HepG2 (cell line): Measurements from ENCODE around the gene KLF13. TPM values are rescaled to one million over a fixed set of nuclear protein-coding genes. Genes with fewer than 3 reads are reported as not detected.

ENCODE experiments used
- ARID2 ChIP-seq: sonication (generic); formaldehyde crosslinking; IDR thresholded peaks from 2 replicates; pipeline ENCODE4 v1.8.1; 2022; ENCODE audit warnings: mild to moderate bottlenecking, missing genetic modification reagents, borderline replicate concordance
- FOSL1 ChIP-seq: sonication (generic); formaldehyde crosslinking; IDR thresholded peaks from 2 replicates; pipeline ENCODE4 v1.9.0; 2021; ENCODE audit warnings: missing genetic modification reagents, borderline replicate concordance
- FOXJ3 ChIP-seq: sonication (generic); formaldehyde crosslinking; IDR thresholded peaks from 2 replicates; pipeline ENCODE4 v1.4.0; 2020; ENCODE audit warnings: missing genetic modification reagents, mild to moderate bottlenecking, borderline replicate concordance
- HMGXB4 ChIP-seq, 2 experiments: sonication (generic) in 1 of 2; formaldehyde crosslinking in 1 of 2; IDR thresholded peaks; 2 replicates each; pipeline versions ENCODE4 v1.4.0 to v1.6.1; 2018 to 2020; ENCODE audit warnings: missing genetic modification reagents in 2 of 2, borderline replicate concordance in 1 of 2, low read depth in 1 of 2, mild to moderate bottlenecking in 1 of 2, missing biosample characterization in 1 of 2
- JUN ChIP-seq: sonication (generic); formaldehyde crosslinking; IDR thresholded peaks from 2 replicates; pipeline ENCODE4 v1.4.0; 2020; ENCODE audit warnings: mild to moderate bottlenecking, missing genetic modification reagents
- KDM4B ChIP-seq: sonication (generic); formaldehyde crosslinking; IDR thresholded peaks from 2 replicates; pipeline ENCODE4 v1.4.0; 2020; ENCODE audit warnings: missing genetic modification reagents
- MXD3 ChIP-seq: IDR thresholded peaks from 2 replicates; pipeline ENCODE4 v1.6.1; 2016; ENCODE audit warnings: mild to moderate bottlenecking, missing biosample characterization, missing genetic modification reagents
- SIX4 ChIP-seq: sonication (generic); formaldehyde crosslinking; IDR thresholded peaks from 2 replicates; pipeline ENCODE4 v1.4.0; 2020; ENCODE audit warnings: missing genetic modification reagents
- TCF7 ChIP-seq: sonication (generic); IDR thresholded peaks from 2 replicates; pipeline ENCODE4 v1.6.1; 2016; ENCODE audit warnings: antibody characterized with exemption, low read depth
- ZBTB43 ChIP-seq: sonication (generic); formaldehyde crosslinking; conservative IDR thresholded peaks from 2 replicates; pipeline ENCODE4 v1.4.0; 2020; ENCODE audit warnings: missing genetic modification reagents
- ZNF670 ChIP-seq: sonication (generic); formaldehyde crosslinking; IDR thresholded peaks from 2 replicates; pipeline ENCODE4 v1.8.0; 2022; ENCODE audit warnings: mild to moderate bottlenecking, missing genetic modification reagents, borderline replicate concordance
- ZNF678 ChIP-seq: sonication (generic); formaldehyde crosslinking; IDR thresholded peaks from 2 replicates; pipeline ENCODE4 v1.4.0; 2020; ENCODE audit warnings: mild to moderate bottlenecking, missing genetic modification reagents
- polyA plus RNA-seq, 8 experiments: library from polyadenylated mRNA; depleted of rRNA in 3 of 8; stranded (reverse) in 7 of 8; unstranded in 1 of 8; fragments of >200 nt; fragmentation: Illumina TruSeq in 4 of 8; extraction: Trizol in 4 of 8; gene quantifications; 2 replicates each; pipeline versions ENCODE4 v1.2.1 to v1.2.3, GENCODE V29; 2011 to 2016; ENCODE audit warnings: low read depth in 4 of 8, missing spikeins in 1 of 8, mixed read lengths in 1 of 8; ENCODE audit not compliant: insufficient read depth in 1 of 8
- total RNA-seq, 5 experiments: library from RNA; depleted of rRNA; stranded (reverse); fragments of >200 nt; fragmentation: Illumina TruSeq; extraction: Trizol; gene quantifications; 2 replicates each; pipeline ENCODE4 v1.2.3, GENCODE V29; 2016; ENCODE audit warnings: low read depth in 1 of 5
- TF ChIP-seq, protein P1 (sequence below): IDR thresholded peaks from 2 replicates; pipeline ENCODE4 v1.6.1; 2016; ENCODE audit warnings: low read depth, missing genetic modification reagents, missing compliant biosample characterization
- TF ChIP-seq, protein P2 (sequence below): sonication (generic); formaldehyde crosslinking; IDR thresholded peaks from 2 replicates; pipeline ENCODE4 v1.9.0; 2021; ENCODE audit warnings: missing genetic modification reagents, borderline replicate concordance

Gene KLF13
- total and polyA plus RNA-seq, 2 of the 13 experiments (the other 11 are each of a cell fraction or from before 2014, with no cell fraction given): 16.8 to 25.1 TPM

- TF ChIP-seq MXD3 (CRISPR knock-in tag): peak; percentile 20; the same call in 1 of the 2 replicates
- TF ChIP-seq TCF7: peak; percentile 74
- TF ChIP-seq FOXJ3 (CRISPR knock-in tag): peak; percentile 95
- TF ChIP-seq ARID2: no peak
- TF ChIP-seq ZNF678 (CRISPR knock-in tag): no peak
- TF ChIP-seq KDM4B: no peak; the same call in 1 of the 2 replicates
- TF ChIP-seq, protein P1, sequence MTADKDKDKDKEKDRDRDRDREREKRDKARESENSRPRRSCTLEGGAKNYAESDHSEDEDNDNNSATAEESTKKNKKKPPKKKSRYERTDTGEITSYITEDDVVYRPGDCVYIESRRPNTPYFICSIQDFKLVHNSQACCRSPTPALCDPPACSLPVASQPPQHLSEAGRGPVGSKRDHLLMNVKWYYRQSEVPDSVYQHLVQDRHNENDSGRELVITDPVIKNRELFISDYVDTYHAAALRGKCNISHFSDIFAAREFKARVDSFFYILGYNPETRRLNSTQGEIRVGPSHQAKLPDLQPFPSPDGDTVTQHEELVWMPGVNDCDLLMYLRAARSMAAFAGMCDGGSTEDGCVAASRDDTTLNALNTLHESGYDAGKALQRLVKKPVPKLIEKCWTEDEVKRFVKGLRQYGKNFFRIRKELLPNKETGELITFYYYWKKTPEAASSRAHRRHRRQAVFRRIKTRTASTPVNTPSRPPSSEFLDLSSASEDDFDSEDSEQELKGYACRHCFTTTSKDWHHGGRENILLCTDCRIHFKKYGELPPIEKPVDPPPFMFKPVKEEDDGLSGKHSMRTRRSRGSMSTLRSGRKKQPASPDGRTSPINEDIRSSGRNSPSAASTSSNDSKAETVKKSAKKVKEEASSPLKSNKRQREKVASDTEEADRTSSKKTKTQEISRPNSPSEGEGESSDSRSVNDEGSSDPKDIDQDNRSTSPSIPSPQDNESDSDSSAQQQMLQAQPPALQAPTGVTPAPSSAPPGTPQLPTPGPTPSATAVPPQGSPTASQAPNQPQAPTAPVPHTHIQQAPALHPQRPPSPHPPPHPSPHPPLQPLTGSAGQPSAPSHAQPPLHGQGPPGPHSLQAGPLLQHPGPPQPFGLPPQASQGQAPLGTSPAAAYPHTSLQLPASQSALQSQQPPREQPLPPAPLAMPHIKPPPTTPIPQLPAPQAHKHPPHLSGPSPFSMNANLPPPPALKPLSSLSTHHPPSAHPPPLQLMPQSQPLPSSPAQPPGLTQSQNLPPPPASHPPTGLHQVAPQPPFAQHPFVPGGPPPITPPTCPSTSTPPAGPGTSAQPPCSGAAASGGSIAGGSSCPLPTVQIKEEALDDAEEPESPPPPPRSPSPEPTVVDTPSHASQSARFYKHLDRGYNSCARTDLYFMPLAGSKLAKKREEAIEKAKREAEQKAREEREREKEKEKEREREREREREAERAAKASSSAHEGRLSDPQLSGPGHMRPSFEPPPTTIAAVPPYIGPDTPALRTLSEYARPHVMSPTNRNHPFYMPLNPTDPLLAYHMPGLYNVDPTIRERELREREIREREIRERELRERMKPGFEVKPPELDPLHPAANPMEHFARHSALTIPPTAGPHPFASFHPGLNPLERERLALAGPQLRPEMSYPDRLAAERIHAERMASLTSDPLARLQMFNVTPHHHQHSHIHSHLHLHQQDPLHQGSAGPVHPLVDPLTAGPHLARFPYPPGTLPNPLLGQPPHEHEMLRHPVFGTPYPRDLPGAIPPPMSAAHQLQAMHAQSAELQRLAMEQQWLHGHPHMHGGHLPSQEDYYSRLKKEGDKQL (CRISPR knock-in tag): peak; percentile 88
- TF ChIP-seq, protein P2, sequence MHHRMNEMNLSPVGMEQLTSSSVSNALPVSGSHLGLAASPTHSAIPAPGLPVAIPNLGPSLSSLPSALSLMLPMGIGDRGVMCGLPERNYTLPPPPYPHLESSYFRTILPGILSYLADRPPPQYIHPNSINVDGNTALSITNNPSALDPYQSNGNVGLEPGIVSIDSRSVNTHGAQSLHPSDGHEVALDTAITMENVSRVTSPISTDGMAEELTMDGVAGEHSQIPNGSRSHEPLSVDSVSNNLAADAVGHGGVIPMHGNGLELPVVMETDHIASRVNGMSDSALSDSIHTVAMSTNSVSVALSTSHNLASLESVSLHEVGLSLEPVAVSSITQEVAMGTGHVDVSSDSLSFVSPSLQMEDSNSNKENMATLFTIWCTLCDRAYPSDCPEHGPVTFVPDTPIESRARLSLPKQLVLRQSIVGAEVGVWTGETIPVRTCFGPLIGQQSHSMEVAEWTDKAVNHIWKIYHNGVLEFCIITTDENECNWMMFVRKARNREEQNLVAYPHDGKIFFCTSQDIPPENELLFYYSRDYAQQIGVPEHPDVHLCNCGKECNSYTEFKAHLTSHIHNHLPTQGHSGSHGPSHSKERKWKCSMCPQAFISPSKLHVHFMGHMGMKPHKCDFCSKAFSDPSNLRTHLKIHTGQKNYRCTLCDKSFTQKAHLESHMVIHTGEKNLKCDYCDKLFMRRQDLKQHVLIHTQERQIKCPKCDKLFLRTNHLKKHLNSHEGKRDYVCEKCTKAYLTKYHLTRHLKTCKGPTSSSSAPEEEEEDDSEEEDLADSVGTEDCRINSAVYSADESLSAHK (CRISPR knock-in tag): no peak
- peak; percentile 91 for TF ChIP-seq ZBTB43 (CRISPR knock-in tag)
- peak; percentile 72; the same call in 1 of the 2 replicates for TF ChIP-seq ZNF670 (CRISPR knock-in tag)
- TF ChIP-seq FOSL1 (CRISPR knock-in tag): no peak
- peak; percentile 80; the same call in 1 of the 2 replicates for TF ChIP-seq SIX4 (CRISPR knock-in tag)
- TF ChIP-seq HMGXB4 (CRISPR knock-in tag; IDR thresholded peaks at IDR 0.05; ENCODE audit: borderline replicate concordance in 1 of 2, low read depth in 1 of 2): peak; percentile 47 to 67; a peak in 3 of 4 replicates
- no peak for TF ChIP-seq JUN (CRISPR knock-in tag)
Observed at GRCh38 chr15:31296646-31297574, 29.7 kb upstream of the KLF13 start (continued).
